HG03066 (cell line): ENCODE measurements around the gene ACBD5.
A peak's percentile ranks its signal among the peaks of the same experiment; 100 is the strongest.

Experiments used
- ATAC-seq: cut with Tn5 transposase; IDR thresholded peaks from one replicate; pipeline ENCODE4 v1.9.1; 2021; ENCODE audit warnings: low read depth; ENCODE audit not compliant: unreplicated experiment

Gene ACBD5

DNA sequence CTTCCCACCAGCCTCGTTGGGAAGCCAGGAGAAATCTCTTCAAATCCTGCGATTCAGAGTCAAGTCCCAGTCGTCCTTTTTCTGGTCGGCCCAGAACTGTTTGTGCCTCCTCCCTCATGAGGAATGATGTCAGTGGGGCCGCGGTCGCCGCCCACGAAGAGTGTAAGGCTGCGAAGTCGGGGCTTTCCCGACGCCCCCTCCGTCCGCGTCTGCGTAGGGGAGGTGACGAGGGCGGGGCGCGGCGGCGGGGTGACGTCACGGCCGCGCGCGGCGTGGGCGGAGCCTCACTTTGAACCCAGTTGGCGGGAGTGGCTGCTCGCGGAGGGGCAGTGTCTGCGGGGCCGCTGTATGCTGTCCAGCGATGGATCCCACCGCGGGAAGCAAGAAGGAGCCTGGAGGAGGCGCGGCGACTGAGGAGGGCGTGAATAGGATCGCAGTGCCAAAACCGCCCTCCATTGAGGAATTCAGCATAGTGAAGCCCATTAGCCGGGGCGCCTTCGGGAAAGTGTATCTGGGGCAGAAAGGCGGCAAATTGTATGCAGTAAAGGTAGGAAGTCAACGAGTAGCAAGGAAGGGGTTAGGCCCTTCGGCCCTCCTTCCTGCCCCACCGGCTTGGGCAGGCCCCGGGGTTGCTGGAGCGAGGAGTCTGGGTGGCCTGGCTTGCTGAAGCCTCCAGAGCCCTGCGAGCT is 85.4 kb downstream of the ACBD5 start, which contains the start of gene MASTL:
MASTL (plus strand) TSS at position 287 of the 689 bp plus-strand sequence; CDS start at position 362, 75 bp downstream.
- peak; percentile 67 for ATAC-seq

DNA sequence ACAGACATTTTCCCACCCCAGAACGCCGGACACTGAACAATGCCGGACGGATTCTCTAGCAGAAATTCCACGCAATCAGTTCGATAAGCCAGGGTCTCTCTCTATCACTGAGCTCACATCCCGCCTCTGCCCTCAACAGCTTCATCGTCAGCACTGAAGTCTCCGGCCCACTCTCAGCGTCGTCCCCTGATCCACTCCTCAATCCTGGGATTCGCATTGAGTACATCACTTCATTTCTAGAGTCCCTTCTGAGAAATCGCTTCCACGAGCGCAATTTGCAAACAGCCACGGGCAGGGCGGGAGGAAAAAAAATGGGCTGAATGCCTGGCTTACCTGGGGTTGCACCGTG is 86.8 kb downstream of the ACBD5 start:
- no peak for ATAC-seq

DNA sequence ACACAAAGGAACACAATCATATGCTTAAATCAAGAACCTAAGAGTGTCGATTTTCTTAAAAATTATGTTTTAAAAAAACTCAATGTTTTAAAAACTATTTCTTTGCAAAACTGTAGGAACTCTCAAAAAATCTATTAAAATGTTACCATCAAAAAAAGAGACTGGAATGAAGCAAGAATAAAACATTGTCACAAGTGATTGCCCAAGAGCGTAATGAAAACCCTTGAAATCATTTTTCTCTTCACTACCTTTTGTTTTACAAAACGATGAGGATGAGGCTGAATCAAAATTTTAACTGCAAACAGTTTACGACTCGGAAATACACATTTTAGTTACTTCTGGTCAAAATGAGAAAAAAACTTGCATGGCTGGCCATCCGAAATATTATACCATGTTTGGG is 87.3 kb downstream of the ACBD5 start:
- no peak for ATAC-seq

DNA sequence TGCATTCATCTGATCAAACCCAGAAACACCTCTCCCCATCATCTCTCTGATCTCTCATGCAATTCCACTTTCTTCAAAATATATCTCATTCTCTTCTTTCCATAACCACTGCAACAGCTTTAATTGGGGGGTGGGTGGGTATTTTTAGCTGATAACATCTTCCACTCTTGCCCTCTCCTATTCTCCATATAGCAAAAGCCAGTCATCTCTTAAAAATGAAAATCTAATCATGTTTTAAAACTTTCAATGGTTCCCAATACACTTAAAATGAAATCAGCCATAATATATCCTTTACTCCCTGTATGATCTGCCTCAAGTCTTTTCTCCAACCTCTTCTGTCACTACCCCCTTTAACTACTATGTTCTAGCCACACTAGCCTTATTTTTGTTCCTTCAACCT is 87.9 kb downstream of the ACBD5 start:
- ATAC-seq = no peak

DNA sequence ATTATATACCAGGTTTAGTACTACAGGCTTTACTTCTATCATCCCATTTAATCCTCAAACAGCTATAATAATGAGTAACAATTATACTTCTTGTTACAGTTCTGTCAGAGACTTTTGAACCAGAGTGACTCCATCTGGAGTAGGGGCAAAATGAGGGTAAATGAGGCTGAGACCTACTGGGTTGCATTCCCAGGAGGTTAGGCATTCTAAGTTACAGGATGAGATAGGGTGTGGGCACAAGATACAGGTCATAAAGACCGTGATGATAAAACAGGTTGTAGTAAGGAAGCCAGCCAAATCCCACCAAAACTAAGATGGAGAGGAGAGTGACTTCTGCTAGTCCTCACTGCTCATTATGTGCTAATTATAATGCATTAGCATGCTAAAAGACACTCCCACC is 90.3 kb downstream of the ACBD5 start:
- ATAC-seq = no peak

DNA sequence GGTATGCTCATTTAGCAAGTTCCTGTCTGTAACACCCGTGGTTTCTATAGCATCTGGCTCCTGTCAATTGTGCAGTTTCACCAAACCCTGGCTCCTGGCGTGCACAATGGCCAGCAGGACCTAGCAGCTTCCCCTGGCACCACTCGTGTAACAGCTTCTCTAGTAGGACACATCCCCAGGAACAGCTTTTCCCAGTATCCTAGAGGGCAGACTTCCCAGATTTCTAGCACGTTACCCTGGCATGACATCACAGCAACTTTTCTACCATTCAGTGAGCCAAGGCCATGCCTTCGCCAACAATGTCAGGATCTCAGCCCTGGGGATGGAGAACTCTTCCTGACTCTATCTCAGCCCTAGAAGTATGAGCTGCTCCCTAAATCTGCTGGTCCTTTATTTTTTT is 92.9 kb downstream of the ACBD5 start:
- ATAC-seq = no peak

DNA sequence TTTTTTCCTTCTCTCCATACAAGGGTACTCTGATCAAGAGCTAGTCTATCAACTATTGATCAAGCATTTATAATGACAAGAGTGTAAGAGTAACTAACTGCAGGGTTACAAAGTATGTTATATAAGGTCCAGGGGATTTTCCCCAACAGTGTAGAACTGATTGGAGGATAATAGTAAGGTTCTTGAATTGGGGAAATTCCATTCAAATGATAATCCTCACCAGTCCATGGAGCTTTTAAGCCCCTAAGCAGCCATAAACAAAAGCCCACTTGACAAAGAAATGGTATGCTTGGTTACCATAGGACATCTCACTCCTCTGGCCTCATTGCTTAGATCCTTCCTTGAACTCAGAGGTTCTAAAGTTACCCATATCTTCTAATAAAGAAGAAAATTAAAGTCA is 94.7 kb downstream of the ACBD5 start:
- ATAC-seq = no peak
